DOHH2 (cell line): ENCODE data around the gene VPS4A.

Experiments
- H3F3A ChIP-seq: fragments of 200-600 bp; sonication (generic), shearing (Covaris generic); 2 replicates; pipeline ENCODE4 v1.6.0; 2016; ENCODE audit warnings: antibody characterized with exemption, mild to moderate bottlenecking; ENCODE audit not compliant: control insufficient read depth, insufficient read depth
- H3K27ac ChIP-seq: fragments of 200-600 bp; sonication (generic); 2 replicates; pipeline ENCODE4 v1.5.1; 2014; ENCODE audit warnings: low read depth, mild to moderate bottlenecking, low read length, moderate library complexity
- H3K27me3 ChIP-seq: fragments of 200-600 bp; sonication (generic); 2 replicates; pipeline ENCODE4 v1.6.1; 2014; ENCODE audit warnings: mild to moderate bottlenecking, low read length, mixed read lengths; ENCODE audit not compliant: control insufficient read depth
- H3K36me3 ChIP-seq: fragments of 200-600 bp; sonication (generic); 2 replicates; pipeline ENCODE4 v1.6.1; 2014; ENCODE audit warnings: mild to moderate bottlenecking, low read length, moderate library complexity, mixed read lengths; ENCODE audit not compliant: control insufficient read depth
- H3K4me1 ChIP-seq: fragments of 200-600 bp; sonication (generic); 2 replicates; pipeline ENCODE4 v1.6.1; 2014; ENCODE audit warnings: mild to moderate bottlenecking, low read length, mixed read lengths; ENCODE audit not compliant: control insufficient read depth
- H3K4me2 ChIP-seq: fragments of 200-600 bp; sonication (generic); 2 replicates; pipeline ENCODE4 v1.6.0; 2014; ENCODE audit warnings: mild to moderate bottlenecking, low read length, moderate library complexity
- H3K4me3 ChIP-seq: fragments of 200-600 bp; sonication (generic); 2 replicates; pipeline ENCODE4 v1.5.1; 2014; ENCODE audit warnings: mild to moderate bottlenecking, low read length, mixed read lengths
- H3K79me2 ChIP-seq: fragments of 200-600 bp; sonication (generic); 2 replicates; pipeline ENCODE4 v1.6.1; 2014; ENCODE audit warnings: mild to moderate bottlenecking, low read length, mixed read lengths; ENCODE audit not compliant: control insufficient read depth
- H3K9me2 ChIP-seq: fragments of 200-600 bp; sonication (generic); replicated peaks from 2 replicates; pipeline ENCODE4 v1.6.1; 2014; ENCODE audit warnings: mild to moderate bottlenecking, low read length, mixed read lengths; ENCODE audit not compliant: control insufficient read depth
- H3K9me3 ChIP-seq: fragments of 200-600 bp; sonication (generic); 2 replicates; pipeline ENCODE4 v1.6.1; 2014; ENCODE audit warnings: antibody characterized with exemption, low read length, mixed read lengths; ENCODE audit not compliant: control insufficient read depth, insufficient read depth
- H4K20me1 ChIP-seq: fragments of 200-600 bp; sonication (generic); 2 replicates; pipeline ENCODE4 v1.6.0; 2014; ENCODE audit warnings: low read depth, mild to moderate bottlenecking, antibody characterized with exemption, low read length, moderate library complexity; ENCODE audit not compliant: control insufficient read depth, insufficient read depth
- EZH2phosphoT487 ChIP-seq: fragments of 200-600 bp; sonication (generic); IDR thresholded peaks from 2 replicates; pipeline ENCODE4 v1.6.1; 2017; ENCODE audit warnings: borderline replicate concordance, mild to moderate bottlenecking, antibody characterized with exemption, low read length, moderate library complexity, mixed read lengths
- TF ChIP-seq, protein P1 (sequence below): fragments of 200-600 bp; sonication (generic); IDR thresholded peaks from one replicate; pipeline ENCODE4 v1.5.1; 2014; ENCODE audit warnings: antibody characterized with exemption, mild to moderate bottlenecking, low read depth, low read length; ENCODE audit not compliant: poor library complexity, severe bottlenecking

The VPS4A gene

DNA sequence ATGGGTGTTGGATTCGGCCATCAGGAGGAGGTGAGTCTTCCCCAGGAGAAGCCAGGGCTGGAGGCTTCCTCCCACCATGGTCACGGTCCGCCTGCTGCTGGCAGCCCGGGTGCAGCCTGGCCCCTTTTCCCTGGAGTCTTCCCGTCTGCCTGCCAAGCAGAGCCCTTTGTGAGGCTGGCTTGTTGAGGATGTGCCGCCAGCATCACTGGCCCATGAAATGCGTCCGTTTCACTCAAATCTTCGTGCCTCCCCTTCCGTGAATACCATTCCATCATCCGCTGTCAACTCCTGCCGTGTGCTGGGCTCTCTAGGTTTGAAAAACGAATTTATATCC, 9.6 kb downstream of the VPS4A start:
- Histone ChIP-seq H3K4me3 (no peak overlapping the region), H3K79me2 (peaks cover 71% of the 10 kb centered on the region), H3K9me3 (no peaks in the 10 kb centered on the region), H3K4me2 (no peak overlapping the region), H3F3A (no peaks in the 10 kb centered on the region), H3K36me3 (peaks cover 92% of the 10 kb centered on the region), H4K20me1 (peaks cover 13% of the 10 kb centered on the region; the same call in 1 of the 2 replicates), H3K27me3 (no peaks in the 10 kb centered on the region), H3K4me1 (peaks cover 11% of the 10 kb centered on the region), H3K27ac (no peak overlapping the region), H3K9me2 (no peaks in the 10 kb centered on the region)
- TF ChIP-seq EZH2phosphoT487: no peak
- TF ChIP-seq, protein P1, sequence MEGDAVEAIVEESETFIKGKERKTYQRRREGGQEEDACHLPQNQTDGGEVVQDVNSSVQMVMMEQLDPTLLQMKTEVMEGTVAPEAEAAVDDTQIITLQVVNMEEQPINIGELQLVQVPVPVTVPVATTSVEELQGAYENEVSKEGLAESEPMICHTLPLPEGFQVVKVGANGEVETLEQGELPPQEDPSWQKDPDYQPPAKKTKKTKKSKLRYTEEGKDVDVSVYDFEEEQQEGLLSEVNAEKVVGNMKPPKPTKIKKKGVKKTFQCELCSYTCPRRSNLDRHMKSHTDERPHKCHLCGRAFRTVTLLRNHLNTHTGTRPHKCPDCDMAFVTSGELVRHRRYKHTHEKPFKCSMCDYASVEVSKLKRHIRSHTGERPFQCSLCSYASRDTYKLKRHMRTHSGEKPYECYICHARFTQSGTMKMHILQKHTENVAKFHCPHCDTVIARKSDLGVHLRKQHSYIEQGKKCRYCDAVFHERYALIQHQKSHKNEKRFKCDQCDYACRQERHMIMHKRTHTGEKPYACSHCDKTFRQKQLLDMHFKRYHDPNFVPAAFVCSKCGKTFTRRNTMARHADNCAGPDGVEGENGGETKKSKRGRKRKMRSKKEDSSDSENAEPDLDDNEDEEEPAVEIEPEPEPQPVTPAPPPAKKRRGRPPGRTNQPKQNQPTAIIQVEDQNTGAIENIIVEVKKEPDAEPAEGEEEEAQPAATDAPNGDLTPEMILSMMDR: no peak

- Histone ChIP-seq H3K4me3 (no peak overlapping the region), H3K9me2 (no peaks in the 10 kb centered on the region), H3K27me3 (no peaks in the 10 kb centered on the region), H4K20me1 (peaks cover 17% of the 10 kb centered on the region; the same call in 1 of the 2 replicates), H3K4me1 (peaks cover 15% of the 10 kb centered on the region), H3K4me2 (no peak overlapping the region), H3K79me2 (peaks cover 71% of the 10 kb centered on the region), H3K9me3 (no peaks in the 10 kb centered on the region), H3K36me3 (peaks cover 92% of the 10 kb centered on the region), H3F3A (0 out of 2 replicates have a peak, but pooled peaks cover 2% of the 10 kb centered on the region), H3K27ac (no peak overlapping the region)
- TF ChIP-seq, protein P1: no peak
- no peak for TF ChIP-seq EZH2phosphoT487
Observed at GRCh38 chr16:69321080-69321479, 9.9 kb downstream of the VPS4A start.

DNA sequence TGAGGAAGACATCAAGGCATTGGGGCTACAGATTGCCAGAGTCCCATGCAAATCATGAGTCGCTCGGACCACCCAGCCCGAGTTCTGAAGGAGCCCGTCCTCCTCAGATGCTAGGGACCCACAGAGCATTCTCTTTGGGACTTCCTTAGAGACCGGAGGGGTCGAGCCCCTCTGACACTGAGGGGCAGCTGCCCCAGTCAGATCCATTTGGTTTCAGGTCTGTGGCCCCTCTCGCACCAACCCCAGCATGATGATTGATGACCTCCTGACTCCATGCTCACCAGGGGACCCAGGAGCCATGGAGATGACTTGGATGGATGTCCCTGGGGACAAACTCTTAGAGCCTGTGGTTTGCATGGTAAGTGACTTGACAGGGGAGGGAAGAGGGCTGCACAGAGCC, 11.2 kb downstream of the VPS4A start:
- H3K9me3 ChIP-seq: no peaks in the 10 kb centered on the region
- peaks cover 28% of the 10 kb centered on the region for H3K4me1 ChIP-seq
- H3K27ac ChIP-seq: no peak overlapping the region
- H3K79me2 ChIP-seq: peaks cover 78% of the 10 kb centered on the region
- TF ChIP-seq, protein P1: no peak
- no peak for TF ChIP-seq EZH2phosphoT487
- no peaks in the 10 kb centered on the region for H3K27me3 ChIP-seq
- peaks cover 23% of the 10 kb centered on the region; the same call in 1 of the 2 replicates for H4K20me1 ChIP-seq
- H3F3A ChIP-seq: peaks cover 3% of the 10 kb centered on the region; the same call in 1 of the 2 replicates
- H3K36me3 ChIP-seq: peaks cover 93% of the 10 kb centered on the region
- H3K4me2 ChIP-seq: no peak overlapping the region
- no peak overlapping the region for H3K4me3 ChIP-seq
- no peaks in the 10 kb centered on the region for H3K9me2 ChIP-seq
